ENCODE results near the gene PYROXD2. TPM values are rescaled to one million over a fixed set of nuclear protein-coding genes. Genes with fewer than 3 reads are reported as not detected.

Gene PYROXD2
- total RNA-seq, 5 donors from 2014 or later (not counting 1 experiment from before 2014, with no cell fraction given): 16.4 to 27.5 (median 20.0) TPM

DNA sequence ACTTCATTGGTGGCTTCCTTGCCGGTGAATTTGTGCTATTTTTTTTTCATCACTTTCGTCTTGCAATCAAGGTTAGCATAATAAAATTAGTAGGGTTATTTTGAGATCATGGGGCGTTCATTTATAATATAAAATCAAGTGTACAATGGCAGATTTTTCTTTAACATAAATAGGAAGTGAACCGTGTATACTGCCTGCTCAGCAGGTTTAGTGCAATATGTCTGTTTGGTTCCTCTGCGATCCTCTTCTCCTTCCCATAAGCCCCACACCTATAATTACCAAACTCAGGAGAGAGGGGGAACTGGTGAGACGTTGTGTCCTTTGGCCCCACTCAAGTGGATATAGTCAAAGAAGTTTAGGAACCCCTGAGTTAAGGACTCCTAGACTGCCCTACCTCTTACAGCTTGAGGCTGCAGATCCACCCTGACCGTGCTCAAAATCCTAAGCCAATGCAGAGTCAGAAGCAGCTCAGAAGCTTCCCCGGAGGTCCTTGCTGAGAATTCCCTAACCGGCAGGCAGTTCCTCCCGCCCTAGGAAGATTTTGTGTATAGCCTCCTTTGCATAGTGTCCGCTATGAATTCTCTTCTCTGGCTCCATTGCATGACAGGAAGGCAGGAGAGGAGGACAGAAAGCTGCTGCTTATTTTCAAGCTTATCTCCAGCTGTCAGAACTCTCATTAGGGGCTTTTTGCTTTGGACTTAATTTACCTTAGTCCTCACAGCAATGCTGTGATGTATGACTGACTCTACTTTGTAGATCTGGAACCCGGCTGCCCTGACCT is 41.5 kb downstream of the PYROXD2 start:
- H3K9me3 ChIP-seq: no peaks in the 10 kb centered on the region
- peaks cover 7 to 22% of the 10 kb centered on the region in 2 donors for H3K27me3 Mint-ChIP-seq
- ChIA-PET POLR2A (no interaction called here), CTCF (no interaction called here)
- H3K4me1 Mint-ChIP-seq: no peaks in the 10 kb centered on the region
- DNase-seq (no peak), ATAC-seq (replicated peaks in 1 of 4) (no peak)
- H3K4me1 ChIP-seq (ENCODE audit: control insufficient read depth in 1 of 2, extremely low read depth in 1 of 2, insufficient read depth in 2 of 2, low read length in 2 of 2): no peaks in the 10 kb centered on the region
- no peaks in the 10 kb centered on the region for H3K9me3 Mint-ChIP-seq
- no peak overlapping the region for H3K4me3 ChIP-seq (ENCODE audit: control insufficient read depth in 1 of 2, extremely low read depth in 1 of 2, low read length in 1 of 2)
- H3K4me3 Mint-ChIP-seq: no peak overlapping the region
- H3K36me3 Mint-ChIP-seq: peaks cover 7% of the 10 kb centered on the region
- H3K27ac ChIP-seq (ENCODE audit: low read length): no peak overlapping the region
- WGBS (ENCODE audit: insufficient coverage): 90% methylated on average over 2 of the region's 12 CpGs
- no peaks in the 10 kb centered on the region for H3K36me3 ChIP-seq (ENCODE audit: control insufficient read depth in 2 of 2, extremely low read depth in 1 of 2, insufficient read depth in 1 of 2, low read length in 1 of 2)
- H3K27me3 ChIP-seq (replicated peaks in 1 of 2; ENCODE audit: control insufficient read depth in 2 of 2, extremely low read depth in 1 of 2, insufficient read depth in 2 of 2, low read length in 1 of 2): peaks cover 0 to 2% of the 10 kb centered on the region in 2 experiments
- H3K27ac Mint-ChIP-seq: no peak overlapping the region

DNA sequence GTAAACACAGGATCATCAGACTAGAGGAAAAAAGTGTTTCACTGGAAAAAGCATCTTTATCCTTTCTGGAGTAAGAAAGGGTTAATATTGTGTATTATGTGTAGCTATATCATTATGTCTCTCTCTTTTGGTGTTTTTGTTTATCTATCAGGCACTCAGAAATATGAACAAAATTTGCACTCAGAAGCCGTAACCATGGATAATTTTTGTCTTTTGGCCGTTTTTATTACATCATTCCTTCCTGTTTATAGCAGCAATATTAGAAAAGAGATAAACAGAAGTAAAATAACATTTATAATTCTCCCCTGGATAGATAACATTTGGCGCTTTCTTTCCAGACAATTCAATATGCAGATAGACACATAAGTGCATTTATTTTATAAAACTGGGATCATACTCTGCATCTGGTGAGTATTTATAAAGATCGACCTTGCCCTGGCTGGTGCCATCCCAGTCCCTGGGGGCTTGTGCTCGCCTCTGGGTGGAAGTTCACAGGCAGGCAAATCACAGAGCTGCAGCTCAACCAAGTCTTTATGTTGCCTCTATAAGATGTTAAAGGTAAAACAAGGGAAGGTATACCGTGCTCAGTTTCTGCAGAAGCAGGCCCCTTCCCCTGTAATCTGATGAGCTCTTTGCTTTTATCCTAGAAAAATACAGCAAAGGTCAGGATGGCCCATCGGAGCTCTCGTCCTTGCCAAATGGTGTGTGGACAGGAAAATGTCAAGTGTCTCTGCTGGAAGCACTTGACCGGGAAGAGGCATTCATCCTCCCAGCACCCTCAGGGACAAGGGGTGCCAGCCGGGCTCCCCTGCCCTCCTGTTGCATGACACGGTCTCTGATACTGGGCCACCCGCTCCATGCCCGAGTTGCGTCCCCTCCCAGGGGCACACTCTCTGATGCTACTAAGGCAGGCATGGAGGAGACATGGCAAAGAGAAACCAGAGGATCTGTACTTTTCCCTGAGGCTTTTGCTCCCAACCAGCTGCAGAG is 43.9 kb downstream of the PYROXD2 start:
- CTCF ChIA-PET: no interaction called here
- Mint-ChIP-seq H3K4me1 (no peaks in the 10 kb centered on the region), H3K27me3 (peaks cover 12 to 25% of the 10 kb centered on the region in 2 donors), H3K36me3 (no peaks in the 10 kb centered on the region), H3K4me3 (no peak overlapping the region), H3K9me3 (no peaks in the 10 kb centered on the region), H3K27ac (no peak overlapping the region)
- no peaks in the 10 kb centered on the region for H3K4me1 ChIP-seq (ENCODE audit: control insufficient read depth in 1 of 2, extremely low read depth in 1 of 2, insufficient read depth in 2 of 2, low read length in 2 of 2)
- H3K27me3 ChIP-seq (replicated peaks in 1 of 2; ENCODE audit: control insufficient read depth in 2 of 2, extremely low read depth in 1 of 2, insufficient read depth in 2 of 2, low read length in 1 of 2): peaks cover 0 to 2% of the 10 kb centered on the region in 2 experiments
- no peaks in the 10 kb centered on the region for H3K36me3 ChIP-seq (ENCODE audit: control insufficient read depth in 2 of 2, extremely low read depth in 1 of 2, insufficient read depth in 1 of 2, low read length in 1 of 2)
- H3K9me3 ChIP-seq: no peaks in the 10 kb centered on the region
- WGBS (ENCODE audit: insufficient coverage): 93% methylated on average over 7 of the region's 14 CpGs
- no peak for ATAC-seq (replicated peaks in 1 of 4)
- H3K4me3 ChIP-seq (ENCODE audit: control insufficient read depth in 1 of 2, extremely low read depth in 1 of 2, low read length in 1 of 2): no peak overlapping the region
- POLR2A ChIA-PET: no interaction called here
- H3K27ac ChIP-seq (ENCODE audit: low read length): no peak overlapping the region
- no peak for DNase-seq

DNA sequence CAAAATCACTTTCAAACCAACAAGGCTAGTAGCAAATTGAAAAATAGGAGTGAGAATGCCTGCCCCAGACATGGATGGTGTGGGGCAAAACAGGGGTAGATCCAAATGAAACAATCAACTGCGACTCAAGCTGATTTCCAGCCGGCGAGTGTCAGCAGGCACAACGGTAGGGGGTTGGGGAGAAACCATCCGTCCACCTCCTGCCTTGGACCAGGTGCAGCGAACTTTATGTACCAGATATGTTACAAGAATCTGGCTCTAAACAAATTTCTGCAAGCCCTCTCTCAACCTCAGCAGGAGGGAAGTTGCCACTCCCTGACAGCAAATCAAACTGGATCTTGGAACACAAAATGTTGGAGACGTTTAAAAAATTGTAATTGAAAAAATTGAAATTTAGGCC is 45.2 kb downstream of the PYROXD2 start:
- Mint-ChIP-seq H3K36me3 (no peaks in the 10 kb centered on the region), H3K4me3 (no peak overlapping the region), H3K27ac (no peak overlapping the region), H3K9me3 (no peaks in the 10 kb centered on the region), H3K4me1 (no peaks in the 10 kb centered on the region), H3K27me3 (peaks cover 12 to 18% of the 10 kb centered on the region in 2 donors)
- Histone ChIP-seq H3K36me3 (ENCODE audit: control insufficient read depth in 2 of 2, extremely low read depth in 1 of 2, insufficient read depth in 1 of 2, low read length in 1 of 2) (no peaks in the 10 kb centered on the region), H3K27me3 (replicated peaks in 1 of 2; ENCODE audit: control insufficient read depth in 2 of 2, extremely low read depth in 1 of 2, insufficient read depth in 2 of 2, low read length in 1 of 2) (peaks cover 0 to 2% of the 10 kb centered on the region in 2 experiments), H3K27ac (ENCODE audit: low read length) (no peak overlapping the region), H3K4me3 (ENCODE audit: control insufficient read depth in 1 of 2, extremely low read depth in 1 of 2, low read length in 1 of 2) (no peak overlapping the region), H3K9me3 (no peaks in the 10 kb centered on the region), H3K4me1 (ENCODE audit: control insufficient read depth in 1 of 2, extremely low read depth in 1 of 2, insufficient read depth in 2 of 2, low read length in 2 of 2) (no peaks in the 10 kb centered on the region)
- ChIA-PET CTCF (no interaction called here), POLR2A (no interaction called here)
- DNase-seq: no peak
- whole genome bisulfite sequencing (ENCODE audit: insufficient coverage): 79% methylated on average over 4 of the region's 7 CpGs
- ATAC-seq (replicated peaks in 1 of 4): no peak

DNA sequence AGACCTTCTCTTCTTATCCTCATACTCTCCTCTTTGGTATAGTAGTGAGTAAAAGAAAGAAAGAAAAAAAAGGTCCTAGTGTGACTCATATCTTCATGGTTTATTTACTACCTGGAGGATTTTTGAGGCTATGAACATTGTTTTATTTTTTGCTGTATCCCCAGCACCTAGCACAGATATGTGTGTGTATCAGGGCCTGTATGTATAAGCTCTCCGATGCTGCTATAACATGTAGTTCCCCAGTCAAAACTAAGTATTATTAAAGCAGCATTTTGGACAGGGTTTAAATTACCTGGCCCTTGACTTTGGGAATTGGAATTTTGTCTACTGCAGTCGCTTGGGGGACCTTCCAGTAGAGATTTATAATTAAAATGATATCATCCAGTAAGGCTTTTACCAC is 46.3 kb downstream of the PYROXD2 start:
- Mint-ChIP-seq H3K36me3 (no peaks in the 10 kb centered on the region), H3K4me1 (no peaks in the 10 kb centered on the region), H3K9me3 (no peaks in the 10 kb centered on the region), H3K27ac (no peak overlapping the region), H3K4me3 (no peak overlapping the region), H3K27me3 (peaks cover 12% of the 10 kb centered on the region in 2 donors)
- H3K4me3 ChIP-seq (ENCODE audit: control insufficient read depth in 1 of 2, extremely low read depth in 1 of 2, low read length in 1 of 2): no peak overlapping the region
- peaks cover 0 to 2% of the 10 kb centered on the region in 2 experiments for H3K27me3 ChIP-seq (replicated peaks in 1 of 2; ENCODE audit: control insufficient read depth in 2 of 2, extremely low read depth in 1 of 2, insufficient read depth in 2 of 2, low read length in 1 of 2)
- ChIA-PET POLR2A (no interaction called here), CTCF (no interaction called here)
- no peak overlapping the region for H3K27ac ChIP-seq (ENCODE audit: low read length)
- DNase-seq (no peak), ATAC-seq (replicated peaks in 1 of 4) (no peak)
- no peaks in the 10 kb centered on the region for H3K36me3 ChIP-seq (ENCODE audit: control insufficient read depth in 2 of 2, extremely low read depth in 1 of 2, insufficient read depth in 1 of 2, low read length in 1 of 2)
- no peaks in the 10 kb centered on the region for H3K4me1 ChIP-seq (ENCODE audit: control insufficient read depth in 1 of 2, extremely low read depth in 1 of 2, insufficient read depth in 2 of 2, low read length in 2 of 2)
- H3K9me3 ChIP-seq: no peaks in the 10 kb centered on the region
- no CpG with 5 or more reads among the region's 2 CpGs for WGBS (ENCODE audit: insufficient coverage)

DNA sequence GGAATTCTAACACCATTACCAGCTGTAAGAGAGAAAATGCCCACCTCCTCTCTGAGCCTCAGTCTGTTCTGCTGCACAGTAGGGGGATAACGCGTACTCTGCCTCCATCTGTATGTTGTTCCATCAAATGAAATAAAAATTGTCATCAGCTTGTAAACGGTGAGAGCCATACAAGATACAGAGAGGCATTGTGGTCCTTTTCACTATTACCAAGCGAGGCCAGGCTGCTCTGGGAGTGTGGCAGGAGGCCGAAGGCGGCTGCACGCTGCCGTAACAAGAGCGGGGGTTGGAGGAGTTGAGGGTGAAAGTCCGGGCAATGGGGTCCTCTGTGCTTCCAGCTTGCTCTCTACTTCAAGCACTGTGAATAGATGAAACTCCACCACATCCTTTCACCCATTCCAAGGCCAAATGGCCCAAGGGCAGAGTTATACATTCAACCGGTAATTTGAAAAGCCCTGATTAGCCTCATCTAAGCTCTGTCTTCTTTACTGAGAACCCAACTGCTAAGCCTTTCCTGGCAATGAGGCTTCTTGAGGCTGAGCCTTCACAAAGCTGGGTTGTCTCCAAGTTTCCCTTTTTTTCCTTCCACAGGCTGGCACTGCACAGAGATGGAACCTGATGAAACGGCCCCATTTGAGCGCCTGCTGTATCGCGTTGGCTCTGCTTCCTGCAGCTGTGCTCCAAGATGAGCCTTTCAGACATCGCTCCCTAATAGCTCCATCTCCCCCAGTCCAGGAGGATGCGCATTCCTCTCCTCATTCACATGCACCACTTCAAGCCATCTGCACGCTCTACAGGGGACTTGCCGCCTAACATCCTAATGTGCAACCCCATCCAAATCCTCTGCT is 47.2 kb downstream of the PYROXD2 start:
- Mint-ChIP-seq H3K4me3 (no peak overlapping the region), H3K27me3 (peaks cover 12% of the 10 kb centered on the region in 2 donors), H3K9me3 (no peaks in the 10 kb centered on the region), H3K36me3 (no peaks in the 10 kb centered on the region), H3K27ac (no peak overlapping the region), H3K4me1 (no peaks in the 10 kb centered on the region)
- 98% methylated on average over 10 of the region's 19 CpGs for WGBS (ENCODE audit: insufficient coverage)
- ChIA-PET CTCF (no interaction called here), POLR2A (no interaction called here)
- H3K4me1 ChIP-seq (ENCODE audit: control insufficient read depth in 1 of 2, extremely low read depth in 1 of 2, insufficient read depth in 2 of 2, low read length in 2 of 2): no peaks in the 10 kb centered on the region
- no peaks in the 10 kb centered on the region for H3K36me3 ChIP-seq (ENCODE audit: control insufficient read depth in 2 of 2, extremely low read depth in 1 of 2, insufficient read depth in 1 of 2, low read length in 1 of 2)
- no peak overlapping the region for H3K27ac ChIP-seq (ENCODE audit: low read length)
- DNase-seq (no peak), ATAC-seq (replicated peaks in 1 of 4) (no peak)
- no peak overlapping the region for H3K4me3 ChIP-seq (ENCODE audit: control insufficient read depth in 1 of 2, extremely low read depth in 1 of 2, low read length in 1 of 2)
- H3K9me3 ChIP-seq: no peaks in the 10 kb centered on the region
- peaks cover 0 to 2% of the 10 kb centered on the region in 2 experiments for H3K27me3 ChIP-seq (replicated peaks in 1 of 2; ENCODE audit: control insufficient read depth in 2 of 2, extremely low read depth in 1 of 2, insufficient read depth in 2 of 2, low read length in 1 of 2)

DNA sequence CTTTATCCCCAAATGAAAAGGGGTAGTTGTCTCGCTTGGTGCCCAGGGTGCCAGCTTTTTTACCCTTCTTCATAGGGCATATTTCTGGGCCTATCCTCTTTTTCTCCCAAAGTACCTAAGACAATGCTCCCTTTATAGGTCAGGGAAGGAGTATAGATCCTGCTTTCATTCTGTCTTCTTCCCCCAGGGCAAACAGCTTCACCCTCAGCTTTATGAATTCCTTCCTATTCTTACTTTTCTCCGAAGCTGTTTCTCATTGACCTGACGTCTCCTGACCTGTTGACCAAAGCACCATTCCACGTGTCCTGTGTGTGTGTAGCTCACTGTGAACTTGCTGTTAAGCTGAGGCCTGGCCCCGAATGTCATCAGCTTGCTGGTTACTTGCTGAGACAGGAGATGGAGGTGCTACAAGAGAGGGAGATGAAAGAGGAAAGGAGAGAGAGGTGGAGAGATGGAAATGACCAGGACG is 48.9 kb downstream of the PYROXD2 start:
- Histone ChIP-seq H3K4me3 (ENCODE audit: control insufficient read depth in 1 of 2, extremely low read depth in 1 of 2, low read length in 1 of 2) (no peak overlapping the region), H3K9me3 (no peaks in the 10 kb centered on the region), H3K27me3 (replicated peaks in 1 of 2; ENCODE audit: control insufficient read depth in 2 of 2, extremely low read depth in 1 of 2, insufficient read depth in 2 of 2, low read length in 1 of 2) (peaks cover 0 to 3% of the 10 kb centered on the region in 2 experiments), H3K36me3 (ENCODE audit: control insufficient read depth in 2 of 2, extremely low read depth in 1 of 2, insufficient read depth in 1 of 2, low read length in 1 of 2) (no peaks in the 10 kb centered on the region), H3K4me1 (ENCODE audit: control insufficient read depth in 1 of 2, extremely low read depth in 1 of 2, insufficient read depth in 2 of 2, low read length in 2 of 2) (peaks cover 0 to 4% of the 10 kb centered on the region in 2 experiments), H3K27ac (ENCODE audit: low read length) (no peak overlapping the region)
- H3K9me3 Mint-ChIP-seq: no peaks in the 10 kb centered on the region
- H3K36me3 Mint-ChIP-seq: no peaks in the 10 kb centered on the region
- no peak overlapping the region for H3K27ac Mint-ChIP-seq
- H3K4me3 Mint-ChIP-seq: no peak overlapping the region
- DNase-seq (no peak), ATAC-seq (replicated peaks in 1 of 4) (no peak)
- 86% methylated on average over 4 of the region's 6 CpGs for WGBS (ENCODE audit: insufficient coverage)
- ChIA-PET CTCF (no interaction called here), POLR2A (no interaction called here)
- peaks cover 5 to 9% of the 10 kb centered on the region in 2 donors for H3K27me3 Mint-ChIP-seq
- peaks cover 0 to 4% (median 3%) of the 10 kb centered on the region in 3 donors for H3K4me1 Mint-ChIP-seq
